Fibroblast of lung (primary cell): ENCODE results near the gene CA12.

Experiments used
- EZH2 ChIP-seq: IDR thresholded peaks from 2 replicates; pipeline ENCODE4 v1.5.1; 2012; ENCODE audit warnings: low read length, control low read depth, mild to moderate bottlenecking; ENCODE audit errors: missing control alignments
- TF ChIP-seq, protein P1 (sequence below), 2 donors: IDR thresholded peaks in 1 of 2; conservative IDR thresholded peaks in 1 of 2; 1 replicate in 1 of 2; 2 replicates in 1 of 2; pipeline ENCODE4 v1.5.1; 2011 to 2012; ENCODE audit warnings: low read length in 2 of 2, control low read depth in 1 of 2, inconsistent platforms in 1 of 2, low read depth in 1 of 2, mild to moderate bottlenecking in 1 of 2

DNA sequence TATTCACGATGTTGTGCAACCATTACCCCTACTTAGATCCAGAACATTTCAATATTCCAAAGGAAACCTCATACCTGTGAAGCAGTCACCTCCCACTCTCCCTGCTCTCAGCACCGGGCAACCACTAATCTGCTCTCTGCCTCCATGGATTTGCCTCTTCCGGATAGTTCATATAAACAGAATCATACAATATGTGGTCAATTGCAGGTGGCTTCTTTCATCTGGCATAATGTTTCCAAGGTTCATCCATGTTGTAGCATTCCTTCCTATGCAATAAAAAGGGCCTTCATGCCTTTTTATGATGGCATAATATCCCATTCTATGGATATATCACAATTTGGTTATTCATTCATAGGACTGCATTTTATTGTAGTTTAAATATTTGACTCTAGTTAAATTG, 23.9 kb downstream of the CA12 start:
- no peak for TF ChIP-seq EZH2
- TF ChIP-seq, protein P1, sequence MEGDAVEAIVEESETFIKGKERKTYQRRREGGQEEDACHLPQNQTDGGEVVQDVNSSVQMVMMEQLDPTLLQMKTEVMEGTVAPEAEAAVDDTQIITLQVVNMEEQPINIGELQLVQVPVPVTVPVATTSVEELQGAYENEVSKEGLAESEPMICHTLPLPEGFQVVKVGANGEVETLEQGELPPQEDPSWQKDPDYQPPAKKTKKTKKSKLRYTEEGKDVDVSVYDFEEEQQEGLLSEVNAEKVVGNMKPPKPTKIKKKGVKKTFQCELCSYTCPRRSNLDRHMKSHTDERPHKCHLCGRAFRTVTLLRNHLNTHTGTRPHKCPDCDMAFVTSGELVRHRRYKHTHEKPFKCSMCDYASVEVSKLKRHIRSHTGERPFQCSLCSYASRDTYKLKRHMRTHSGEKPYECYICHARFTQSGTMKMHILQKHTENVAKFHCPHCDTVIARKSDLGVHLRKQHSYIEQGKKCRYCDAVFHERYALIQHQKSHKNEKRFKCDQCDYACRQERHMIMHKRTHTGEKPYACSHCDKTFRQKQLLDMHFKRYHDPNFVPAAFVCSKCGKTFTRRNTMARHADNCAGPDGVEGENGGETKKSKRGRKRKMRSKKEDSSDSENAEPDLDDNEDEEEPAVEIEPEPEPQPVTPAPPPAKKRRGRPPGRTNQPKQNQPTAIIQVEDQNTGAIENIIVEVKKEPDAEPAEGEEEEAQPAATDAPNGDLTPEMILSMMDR (conservative IDR thresholded peaks at IDR 0.05 in 1 of 2, IDR thresholded peaks at IDR 0.05 in 1 of 2; ENCODE audit: low read depth in 1 of 2, low read length in 2 of 2) = no peak
